Midbrain (tissue), 1 donor: Measurements from ENCODE around the gene LOXL3.

Experiments
- DNase-seq: peaks from one replicate; lab custom pipeline; 2025; lab: John Stamatoyannopoulos, UW

LOXL3 gene, protein sequence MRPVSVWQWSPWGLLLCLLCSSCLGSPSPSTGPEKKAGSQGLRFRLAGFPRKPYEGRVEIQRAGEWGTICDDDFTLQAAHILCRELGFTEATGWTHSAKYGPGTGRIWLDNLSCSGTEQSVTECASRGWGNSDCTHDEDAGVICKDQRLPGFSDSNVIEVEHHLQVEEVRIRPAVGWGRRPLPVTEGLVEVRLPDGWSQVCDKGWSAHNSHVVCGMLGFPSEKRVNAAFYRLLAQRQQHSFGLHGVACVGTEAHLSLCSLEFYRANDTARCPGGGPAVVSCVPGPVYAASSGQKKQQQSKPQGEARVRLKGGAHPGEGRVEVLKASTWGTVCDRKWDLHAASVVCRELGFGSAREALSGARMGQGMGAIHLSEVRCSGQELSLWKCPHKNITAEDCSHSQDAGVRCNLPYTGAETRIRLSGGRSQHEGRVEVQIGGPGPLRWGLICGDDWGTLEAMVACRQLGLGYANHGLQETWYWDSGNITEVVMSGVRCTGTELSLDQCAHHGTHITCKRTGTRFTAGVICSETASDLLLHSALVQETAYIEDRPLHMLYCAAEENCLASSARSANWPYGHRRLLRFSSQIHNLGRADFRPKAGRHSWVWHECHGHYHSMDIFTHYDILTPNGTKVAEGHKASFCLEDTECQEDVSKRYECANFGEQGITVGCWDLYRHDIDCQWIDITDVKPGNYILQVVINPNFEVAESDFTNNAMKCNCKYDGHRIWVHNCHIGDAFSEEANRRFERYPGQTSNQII

DNA sequence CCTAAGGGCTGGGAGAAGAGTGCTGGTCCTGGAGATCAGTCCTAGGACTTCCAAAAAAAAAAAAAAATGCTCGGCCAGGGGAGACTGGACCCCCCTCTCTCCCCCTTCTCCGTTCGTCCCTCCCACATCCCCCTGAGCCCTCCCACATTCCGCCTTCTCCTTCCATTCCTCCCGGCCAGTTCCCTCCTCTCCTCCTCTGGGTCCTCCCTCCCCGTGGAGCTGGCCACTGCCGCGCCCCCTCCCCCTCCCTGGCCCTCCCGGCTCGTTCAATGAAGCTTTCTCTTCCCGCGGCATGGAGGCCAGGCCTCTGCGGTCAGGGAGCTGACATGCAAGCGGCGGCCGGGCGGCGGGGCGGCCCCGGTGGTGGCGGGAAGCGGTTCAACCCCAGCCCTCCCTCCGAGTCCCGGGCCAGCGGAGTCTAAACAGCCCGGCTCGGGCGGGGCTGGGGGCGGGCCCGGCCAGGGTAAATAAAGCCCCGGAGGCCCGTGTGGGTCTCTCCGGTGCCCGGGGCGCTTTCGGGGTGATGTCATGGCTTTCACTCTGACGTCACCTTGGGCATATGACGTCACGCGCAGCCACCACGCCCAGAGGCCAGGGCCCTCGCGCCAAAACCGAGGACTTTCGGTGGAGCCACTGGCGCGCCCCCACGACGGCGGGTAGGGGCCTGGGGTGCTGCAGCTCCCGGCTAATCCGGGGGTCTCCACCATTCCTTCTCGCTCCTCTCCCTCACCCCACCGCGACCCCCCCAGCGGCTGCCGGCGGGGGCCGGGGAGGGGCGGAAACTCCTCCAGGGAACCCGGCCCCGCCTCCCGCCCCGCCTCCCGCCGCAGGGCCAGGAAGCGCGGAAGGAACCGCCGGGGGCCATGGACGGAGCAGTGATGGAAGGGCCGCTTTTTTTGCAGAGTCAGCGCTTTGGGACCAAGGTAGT is at the start of gene LOXL3, which contains the start of gene DOK1:
LOXL3 (minus strand) TSS at position 51 of the 928 bp plus-strand sequence. CDS start 1,308 bp downstream, outside the sequence.
DOK1 (plus strand) TSS at position 829 of the 928 bp plus-strand sequence; CDS start at position 864, 35 bp downstream.
- peak; percentile 76 for DNase-seq

GRCh38 chr2:74602586-74603281 is 49.0 kb upstream of the LOXL3 start:
- DNase-seq, result no peak

DNA sequence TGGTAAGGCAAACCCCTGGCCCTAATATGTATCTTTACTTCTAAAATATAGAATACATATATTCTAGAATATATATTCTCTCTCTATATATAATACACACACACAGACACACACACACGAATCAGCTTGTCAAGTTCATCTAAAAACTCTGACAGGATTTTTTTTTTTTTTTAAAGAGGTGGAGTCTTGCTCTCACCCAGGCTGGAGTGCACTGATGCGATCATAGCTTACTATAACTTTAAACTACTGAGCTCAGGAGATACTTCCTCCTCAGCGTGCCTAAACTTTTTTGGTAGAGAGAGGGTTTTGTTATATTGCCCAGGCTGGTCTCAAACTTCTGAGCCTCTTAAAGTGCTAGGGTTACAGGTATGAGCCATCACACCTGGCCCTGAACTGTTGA is 45.9 kb upstream of the LOXL3 start:
- no peak for DNase-seq

DNA sequence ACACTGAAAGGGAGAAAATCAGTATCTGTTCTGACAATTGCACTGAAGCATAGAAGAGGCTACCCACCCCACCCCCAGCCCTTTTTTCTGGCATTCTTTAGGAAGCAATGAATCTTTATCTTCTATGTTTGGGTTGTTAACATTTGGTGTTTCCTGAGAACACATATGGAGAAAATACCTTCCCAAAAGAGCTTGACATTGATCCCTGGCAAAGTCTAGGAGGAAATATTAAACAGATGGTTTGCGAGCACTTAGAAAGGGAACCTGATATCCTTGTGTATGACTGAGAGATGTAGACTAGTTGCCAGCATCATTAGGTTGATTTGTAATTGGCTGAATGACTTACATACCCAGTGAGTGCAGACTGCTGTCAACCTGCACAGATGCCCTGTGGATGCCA is 43.7 kb upstream of the LOXL3 start:
- no peak for DNase-seq

DNA sequence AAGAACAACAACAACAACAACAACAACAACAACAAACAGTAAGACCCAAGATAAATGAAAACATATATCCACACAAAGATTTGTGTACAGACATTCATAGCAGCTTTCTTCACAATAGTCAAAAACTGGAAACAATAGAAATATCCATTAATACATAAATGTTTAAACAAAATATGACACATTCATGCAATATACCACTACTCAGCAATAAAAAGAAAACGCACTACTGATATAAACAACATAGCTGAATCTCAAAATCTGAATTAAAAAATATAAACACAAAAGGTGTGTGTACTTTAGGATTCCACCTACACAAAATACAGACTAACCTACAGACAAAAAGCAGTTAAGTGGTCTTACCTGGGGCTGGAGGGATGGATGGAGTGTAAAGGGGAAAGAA is 42.8 kb upstream of the LOXL3 start:
- DNase-seq, result no peak

DNA sequence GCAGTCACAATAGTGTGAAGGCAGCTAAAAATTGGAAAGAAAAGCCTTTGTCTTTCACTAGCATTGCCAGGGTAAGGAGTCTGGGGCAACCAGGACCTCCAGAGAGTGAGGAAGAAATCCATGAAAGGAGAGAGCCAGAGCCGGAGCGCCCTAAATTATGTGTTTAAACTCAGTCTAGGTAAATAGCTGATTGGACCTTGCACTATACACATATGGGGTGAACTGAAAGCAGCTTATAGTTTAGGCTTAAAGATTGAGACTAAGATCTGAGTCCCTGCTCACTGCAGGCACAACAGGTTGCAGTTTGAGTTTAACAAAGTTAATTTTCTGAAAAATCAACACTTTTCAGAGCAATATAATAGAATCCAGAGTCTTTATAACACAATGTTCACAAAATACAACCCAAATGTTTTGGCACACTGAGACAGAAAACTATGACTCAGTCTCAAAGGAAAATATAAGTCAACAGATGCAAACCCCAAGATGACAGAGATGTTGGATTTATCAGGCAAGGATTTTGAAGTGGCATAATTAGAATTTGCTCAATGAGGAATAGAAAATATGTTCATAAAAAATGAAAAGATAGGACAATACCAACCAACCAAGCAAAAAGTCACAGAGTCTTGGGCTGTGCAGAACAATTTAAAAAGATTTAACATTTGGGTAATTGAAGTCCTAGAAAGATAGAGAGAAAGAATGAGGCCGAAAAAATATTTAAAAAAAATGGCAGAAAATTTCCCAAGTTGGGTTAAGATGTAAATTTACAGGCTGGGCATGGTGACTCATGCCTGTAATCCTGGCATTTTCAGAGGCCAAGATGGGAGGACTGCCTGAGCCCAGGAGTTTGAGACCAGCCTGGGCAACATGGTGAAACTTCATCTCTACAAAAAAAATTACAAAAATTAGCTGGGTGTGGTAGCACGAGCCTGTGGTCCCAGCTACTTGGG is 40.4 kb upstream of the LOXL3 start:
- no peak for DNase-seq

- DNase-seq, result no peak
These were observed 34.9 kb upstream of the LOXL3 start for GRCh38 chr2:74588664-74589063.

GRCh38 chr2:74587664-74588277 is 34.0 kb upstream of the LOXL3 start:
- peak; percentile 77 for DNase-seq

DNA sequence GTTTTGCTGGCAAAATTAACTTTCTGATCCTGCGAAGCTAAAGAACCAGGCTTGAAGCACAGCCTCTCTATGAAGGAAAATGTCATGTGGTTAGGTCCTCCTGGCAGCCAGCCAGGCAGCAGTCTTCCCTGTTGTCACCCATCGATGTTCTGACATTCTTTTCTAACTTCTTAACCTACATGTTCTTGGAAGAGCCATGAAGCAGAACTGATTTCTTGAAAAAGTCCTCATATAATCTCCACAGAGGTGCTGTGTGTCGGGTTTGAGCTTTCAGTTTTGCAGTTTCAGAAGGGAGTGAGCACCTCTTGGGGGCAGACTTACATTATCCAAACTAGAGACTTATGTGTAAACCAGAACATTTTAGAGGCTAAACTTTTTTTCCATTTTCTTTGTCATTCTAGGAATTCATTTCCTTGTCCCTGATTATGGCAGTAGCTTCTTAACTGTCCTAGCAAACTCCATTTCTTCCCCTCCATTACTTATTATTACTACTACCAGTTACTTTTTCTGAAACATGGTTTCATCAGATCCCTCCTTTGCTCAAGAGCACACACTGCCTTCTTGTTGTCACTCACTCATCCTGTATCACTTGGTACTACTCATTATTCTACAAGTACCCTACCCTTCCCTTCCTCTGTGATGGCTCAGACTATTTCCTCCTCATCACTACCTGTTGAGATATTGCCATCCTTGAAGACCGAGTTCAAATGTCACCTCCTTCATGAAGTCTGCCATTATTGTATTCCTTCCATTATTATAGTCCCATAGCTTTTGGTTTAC is 31.9 kb upstream of the LOXL3 start:
- peak; percentile 14 for DNase-seq

DNA sequence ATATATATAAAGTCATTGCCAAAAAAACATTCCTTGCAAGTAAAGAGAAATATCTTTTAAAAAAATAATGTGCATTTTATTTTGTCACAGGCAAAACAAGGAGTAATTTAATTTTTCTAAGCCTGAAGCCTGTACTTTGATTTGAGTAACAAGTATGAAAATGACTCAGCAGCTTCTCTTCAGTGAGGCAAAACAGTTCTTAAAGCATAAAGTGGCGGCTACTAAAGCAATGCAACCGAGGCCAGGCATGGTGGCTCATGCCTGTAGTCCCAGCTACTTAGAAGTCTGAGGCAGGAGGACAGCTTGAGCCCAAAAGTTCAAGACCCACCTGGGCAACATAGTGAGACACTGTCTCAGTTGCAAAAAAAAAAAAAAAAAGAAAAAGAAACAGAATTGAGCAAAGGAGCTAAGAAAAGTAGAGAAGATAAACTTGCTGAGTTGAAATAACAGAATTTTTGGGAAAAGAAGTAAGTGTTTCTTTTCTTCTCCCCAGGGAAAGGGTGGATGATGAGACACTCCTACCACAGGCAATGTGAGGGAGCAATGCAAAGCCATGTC is 30.4 kb upstream of the LOXL3 start:
- no peak for DNase-seq

- no peak for DNase-seq
These were observed 29.8 kb upstream of the LOXL3 start for GRCh38 chr2:74583504-74583903.

GRCh38 chr2:74582184-74582583 is 28.4 kb upstream of the LOXL3 start:
- DNase-seq, result no peak

DNA sequence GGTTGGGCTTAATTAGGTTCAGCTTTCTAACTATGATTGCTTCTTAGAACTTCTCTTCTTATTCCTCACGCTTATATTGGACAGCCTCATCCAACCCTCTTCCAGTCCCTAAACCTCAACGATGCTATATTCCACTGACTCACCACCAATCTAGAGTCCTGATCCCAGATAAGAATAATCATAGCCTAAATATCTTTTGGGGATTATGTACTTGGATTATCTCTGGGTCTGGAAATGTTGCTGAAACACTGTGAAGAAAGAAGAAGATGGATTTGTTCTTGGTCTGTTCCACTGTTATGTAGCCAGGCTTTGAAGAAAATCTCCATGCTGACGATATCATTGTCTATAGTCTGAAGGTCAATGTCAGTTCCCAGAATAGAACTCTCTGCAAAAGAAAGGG is 27.7 kb upstream of the LOXL3 start:
- DNase-seq, result no peak

DNA sequence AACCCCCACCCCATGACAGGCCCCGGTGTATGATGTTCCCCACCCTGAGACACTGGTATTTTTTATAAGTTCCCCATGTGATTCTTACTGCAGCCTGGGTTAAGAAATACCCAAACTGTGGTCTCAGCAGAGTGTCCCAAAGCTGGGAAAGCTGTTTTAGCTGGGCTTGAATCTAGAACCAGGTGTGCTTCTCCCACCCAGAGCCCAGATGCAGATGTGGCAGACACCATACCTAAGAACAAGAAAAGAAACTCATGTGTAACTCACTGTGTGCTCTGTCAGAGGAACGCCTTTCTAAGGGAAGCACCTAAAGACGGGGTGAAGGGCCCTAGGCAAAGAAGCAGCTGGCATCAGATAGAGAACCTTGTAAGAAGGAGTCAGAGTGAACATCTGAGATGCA is 24.7 kb upstream of the LOXL3 start:
- DNase-seq, result no peak

GRCh38 chr2:74577448-74577847 is 23.7 kb upstream of the LOXL3 start:
- no peak for DNase-seq

- peak; percentile 27 for DNase-seq
These were observed 23.1 kb upstream of the LOXL3 start for GRCh38 chr2:74576863-74577229.

GRCh38 chr2:74576211-74576862 is 22.6 kb upstream of the LOXL3 start:
- no peak for DNase-seq

- DNase-seq, result no peak
These were observed 21.6 kb upstream of the LOXL3 start for GRCh38 chr2:74575320-74575719.
